AG09319 (cell line): Measurements from ENCODE around the gene CLTRN.

Experiments used
- DNase-seq: peaks from one replicate; pipeline ENCODE4 v3.0.0-alpha.2; 2010; ENCODE audit warnings: low read depth; ENCODE audit errors: extremely low read depth
- CTCF ChIP-seq: IDR thresholded peaks from 2 replicates; pipeline ENCODE4 v1.5.1; 2011; ENCODE audit warnings: low read depth, mild to moderate bottlenecking, inconsistent platforms, low read length, moderate library complexity

Gene CLTRN

DNA sequence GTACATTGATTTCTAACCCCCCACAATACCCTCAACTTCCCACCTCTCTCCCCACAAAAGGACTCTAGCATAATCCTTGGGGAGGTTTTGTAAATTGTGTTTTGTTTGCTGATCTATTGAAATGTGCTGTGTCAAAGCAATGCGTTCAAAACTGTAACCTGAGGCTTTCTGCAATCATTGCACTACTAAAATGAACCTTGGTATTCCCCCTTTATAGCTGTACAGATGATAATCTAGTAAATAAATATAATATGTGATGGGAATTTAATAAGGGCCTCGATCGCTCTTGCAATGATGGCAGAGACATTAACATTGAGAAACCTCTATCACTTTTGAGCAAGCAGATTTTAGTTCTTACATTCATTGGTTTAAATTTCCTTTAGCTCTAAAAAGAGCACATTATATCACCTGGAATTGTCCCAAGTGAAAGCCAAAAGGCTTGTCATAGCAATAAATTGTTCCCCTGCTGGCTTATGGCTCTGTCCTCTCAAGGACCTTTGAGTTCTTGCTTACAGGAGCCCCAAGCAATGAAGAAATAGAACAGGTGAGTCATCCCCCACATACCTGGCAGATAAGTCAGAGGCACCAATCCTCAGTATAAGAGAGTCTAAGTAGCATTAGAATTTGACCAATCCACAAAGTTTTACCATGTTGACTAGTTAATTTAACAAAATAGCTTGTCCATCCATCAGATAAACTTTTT is 45.4 kb downstream of the CLTRN start:
- DNase-seq: no peak
- no peak for TF ChIP-seq CTCF

GRCh38 chrX:15617111-15617510 is 47.5 kb downstream of the CLTRN start:
- TF ChIP-seq CTCF: no peak
- no peak for DNase-seq

GRCh38 chrX:15616531-15616930 is 48.1 kb downstream of the CLTRN start:
- no peak for TF ChIP-seq CTCF
- DNase-seq: no peak

DNA sequence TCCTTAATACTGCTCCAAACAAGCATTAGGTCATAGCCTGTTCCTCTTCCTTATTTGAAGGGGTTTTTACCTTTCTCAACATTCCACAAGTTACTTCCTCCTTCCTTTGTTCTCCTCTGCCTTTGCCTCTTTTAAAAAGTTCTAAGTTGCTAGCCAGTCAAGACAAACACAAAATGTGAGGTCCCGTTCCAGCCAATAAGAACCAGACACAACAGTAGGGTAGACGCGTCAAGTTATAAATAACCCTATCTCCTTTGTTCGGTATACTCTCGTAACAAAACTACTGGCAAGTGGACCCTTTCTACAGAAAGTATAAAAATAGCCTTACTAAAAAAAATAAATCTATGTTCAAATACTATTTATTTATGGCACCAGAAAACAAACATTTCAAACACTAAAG is 57.5 kb downstream of the CLTRN start:
- no peak for DNase-seq
- no peak for TF ChIP-seq CTCF

DNA sequence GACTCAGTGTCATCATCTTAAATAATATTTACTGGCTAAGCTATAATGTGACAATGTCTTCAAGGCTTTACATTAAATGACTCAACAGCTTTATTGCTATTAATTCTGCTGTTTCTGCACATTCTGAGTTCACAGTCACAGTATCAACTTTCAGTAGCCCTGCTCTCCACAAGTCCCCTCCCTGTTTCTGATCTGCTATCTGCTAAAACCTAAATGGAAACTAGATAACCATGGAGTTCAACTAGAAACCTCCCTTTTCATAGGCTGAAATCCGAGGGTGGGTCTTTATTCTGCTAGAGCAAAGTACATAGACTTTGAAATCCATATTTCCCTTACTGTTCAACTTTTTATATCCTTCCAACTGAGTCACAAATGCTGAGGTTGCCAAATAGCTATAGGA is 58.5 kb downstream of the CLTRN start:
- no peak for TF ChIP-seq CTCF
- no peak for DNase-seq

- TF ChIP-seq CTCF: no peak
- no peak for DNase-seq
Observed at GRCh38 chrX:15605226-15605625, 59.4 kb downstream of the CLTRN start.

GRCh38 chrX:15602761-15603160 is 61.8 kb downstream of the CLTRN start:
- no peak for DNase-seq

More at GRCh38 chrX:15602761-15603160, 61.8 kb downstream of the CLTRN start:
- no peak for TF ChIP-seq CTCF
